T-helper 2 cell (primary cell): ENCODE results near the gene PCSK9.
"Not testable (repeated sequence)": the region's sequence is repeated elsewhere in the genome, so short reads cannot be mapped to it uniquely, and the experiment has no call there.

ENCODE experiments used
- DNase-seq, 5 experiments: peaks; one replicate each; pipeline versions ENCODE4 v3.0.0 to v3.0.0-alpha.2; 2012 to 2022

The PCSK9 gene

DNA sequence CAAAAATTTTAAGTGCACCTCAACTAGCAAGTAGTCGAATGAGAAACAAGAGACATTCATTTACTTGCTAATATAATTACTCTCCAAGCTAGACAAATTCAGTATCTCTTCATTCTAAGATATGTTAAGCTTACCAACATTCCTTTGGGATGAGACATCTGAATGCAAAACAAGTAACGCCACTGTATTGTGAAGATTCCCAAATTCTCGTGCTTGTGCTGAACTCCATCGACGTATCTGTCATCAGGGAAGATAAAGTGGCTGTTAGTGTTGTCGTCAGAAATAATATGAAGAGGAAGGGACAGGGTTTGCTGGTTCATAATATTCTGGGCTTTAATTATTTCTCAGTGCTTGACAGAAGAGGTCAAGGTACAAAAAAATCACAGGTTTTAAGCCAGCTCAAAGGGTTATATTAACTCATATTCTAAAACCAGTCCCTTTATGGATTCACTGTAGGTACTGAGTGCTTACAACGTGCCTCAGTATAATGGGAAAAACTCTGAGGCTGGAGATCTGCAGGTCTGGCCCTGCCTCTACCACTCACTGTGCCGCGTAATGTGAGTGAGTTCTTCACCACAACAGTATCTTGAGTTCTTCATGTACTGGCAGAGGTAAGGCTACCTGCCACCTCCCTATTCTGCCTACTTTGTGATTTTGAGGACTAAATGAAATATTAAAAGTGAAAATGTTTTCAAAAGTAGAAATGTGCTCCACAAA lies 42.0 kb downstream of the PCSK9 start:
- no peak for DNase-seq

- no peak for DNase-seq
Observed at GRCh38 chr1:55081905-55082296, 42.6 kb downstream of the PCSK9 start.

GRCh38 chr1:55084257-55084656 lies 44.9 kb downstream of the PCSK9 start:
- no peak for DNase-seq

- no peak for DNase-seq
Observed at GRCh38 chr1:55087439-55087838, 48.1 kb downstream of the PCSK9 start.

DNA sequence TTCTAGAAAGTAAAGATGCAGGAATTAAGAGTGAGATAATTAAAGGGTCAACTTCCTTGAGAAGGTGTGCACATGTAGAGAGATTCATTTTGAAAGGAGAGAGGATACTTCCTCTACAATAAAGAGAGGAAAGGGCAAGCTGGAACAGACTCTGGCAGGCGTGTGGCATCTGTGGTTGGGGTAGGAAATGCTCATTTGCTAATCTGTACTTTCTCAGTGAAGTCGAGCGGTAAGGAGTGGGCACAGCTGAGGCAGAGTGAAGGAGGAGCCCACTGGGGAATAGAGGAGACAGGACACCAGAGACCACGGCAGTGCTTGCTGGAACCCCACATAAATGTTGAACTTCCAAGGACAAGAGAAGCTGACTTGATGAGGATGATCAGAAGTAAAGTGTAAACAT lies 49.1 kb downstream of the PCSK9 start:
- peak in 1 of 5 experiments; percentile 33 for DNase-seq

- DNase-seq = no peak
Observed at GRCh38 chr1:55089683-55090082, 50.3 kb downstream of the PCSK9 start.

GRCh38 chr1:55092475-55092874 lies 53.1 kb downstream of the PCSK9 start:
- no peak for DNase-seq

GRCh38 chr1:55095095-55095494 lies 55.7 kb downstream of the PCSK9 start:
- no peak for DNase-seq

DNA sequence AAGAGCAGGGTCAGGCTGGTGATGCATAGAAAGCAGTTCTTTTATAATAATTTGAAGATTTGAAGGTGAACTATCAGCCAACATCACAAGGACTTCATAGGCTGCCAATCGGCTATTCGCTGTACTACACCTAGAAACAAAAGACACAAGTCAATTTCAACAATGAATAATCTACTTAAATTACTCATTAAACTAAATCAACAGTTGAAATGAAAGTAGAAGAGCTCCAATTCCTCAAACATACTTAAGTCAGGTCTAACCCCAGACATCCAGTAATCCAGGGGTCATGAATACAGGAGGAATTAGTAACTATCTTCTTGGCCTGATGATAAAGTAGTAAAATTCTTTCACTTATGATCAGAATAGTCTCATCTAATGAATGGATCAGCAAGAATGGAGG lies 64.5 kb downstream of the PCSK9 start:
- DNase-seq = no peak

GRCh38 chr1:55107101-55107500 lies 67.8 kb downstream of the PCSK9 start:
- no peak for DNase-seq

DNA sequence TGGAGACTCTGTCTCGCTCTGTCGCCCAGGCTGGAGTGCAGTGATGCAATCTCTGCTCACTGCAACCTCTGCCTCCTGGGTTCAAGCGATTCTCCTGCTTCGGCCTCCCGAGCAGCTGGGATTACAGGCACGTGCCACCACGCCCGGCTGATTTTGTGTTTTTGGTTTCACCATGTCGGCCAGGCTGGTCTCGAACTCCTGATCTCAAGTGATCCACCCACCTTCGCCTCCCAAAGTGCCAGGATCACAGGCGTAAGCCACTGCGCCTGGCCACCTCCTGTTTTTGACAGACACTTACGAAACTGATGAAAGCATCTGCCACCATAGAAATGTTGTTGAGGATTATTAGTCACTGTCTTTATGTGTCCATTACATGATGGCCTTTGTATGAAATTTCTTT lies 69.7 kb downstream of the PCSK9 start:
- not testable (repeated sequence) for DNase-seq
